Sigmoid colon (tissue), 4 donors: ENCODE data around the gene BSG.

ENCODE experiments used
- CTCF ChIP-seq, 4 experiments: fragments of 450-650 bp in 3 of 4; fragments of 200-600 bp in 1 of 4; IDR thresholded peaks; one replicate each; pipeline ENCODE4 v1.5.1; 2016 to 2019; ENCODE audit warnings: antibody characterized with exemption in 4 of 4, mild to moderate bottlenecking in 3 of 4, moderate library complexity in 2 of 4
- EP300 ChIP-seq, 4 donors: sonication (generic); formaldehyde crosslinking; IDR thresholded peaks; one replicate each; pipeline ENCODE4 v1.6.1; 2017; ENCODE audit warnings: antibody characterized with exemption in 4 of 4
- POLR2A ChIP-seq, 2 donors: fragments of 450-650 bp; IDR thresholded peaks; one replicate each; pipeline ENCODE4 v1.6.1; 2016; ENCODE audit warnings: antibody characterized with exemption in 2 of 2, mild to moderate bottlenecking in 2 of 2, moderate library complexity in 2 of 2
- POLR2AphosphoS5 ChIP-seq, 4 donors: sonication (generic); formaldehyde crosslinking; IDR thresholded peaks; one replicate each; pipeline ENCODE4 v1.6.1; 2017; ENCODE audit warnings: antibody characterized with exemption in 4 of 4

DNA sequence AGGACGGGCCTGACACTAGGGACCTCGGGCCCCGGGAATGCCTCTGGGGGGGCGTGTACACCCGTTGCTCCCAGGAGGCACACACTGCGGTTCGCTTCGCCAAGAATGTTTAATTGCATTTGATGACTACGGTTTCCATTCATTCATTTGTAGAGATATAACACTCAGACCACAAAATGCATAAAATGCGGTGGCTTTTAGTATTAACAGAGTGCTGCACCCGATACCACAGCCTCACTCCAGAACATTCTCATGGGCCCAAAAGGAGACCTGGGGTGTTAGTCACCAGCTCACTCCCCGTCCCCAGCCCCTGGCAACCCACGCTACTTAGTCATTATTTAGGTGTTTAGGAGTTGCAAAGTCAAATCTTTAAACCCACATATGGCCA lies 39.1 kb downstream of the BSG start:
- no peak for TF ChIP-seq POLR2A (IDR thresholded peaks at IDR 0.05)
- no peak for TF ChIP-seq CTCF (IDR thresholded peaks at IDR 0.05)
- TF ChIP-seq EP300 (IDR thresholded peaks at IDR 0.05) = no peak
- no peak for TF ChIP-seq POLR2AphosphoS5 (IDR thresholded peaks at IDR 0.05)
